ENCODE data around the gene LYSMD1.
"Not testable (repeated sequence)": the region's sequence is repeated elsewhere in the genome, so short reads cannot be mapped to it uniquely, and the experiment has no call there.

The LYSMD1 gene, protein sequence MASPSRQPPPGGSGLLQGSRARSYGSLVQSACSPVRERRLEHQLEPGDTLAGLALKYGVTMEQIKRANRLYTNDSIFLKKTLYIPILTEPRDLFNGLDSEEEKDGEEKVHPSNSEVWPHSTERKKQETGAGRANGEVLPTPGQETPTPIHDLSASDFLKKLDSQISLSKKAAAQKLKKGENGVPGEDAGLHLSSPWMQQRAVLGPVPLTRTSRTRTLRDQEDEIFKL

DNA sequence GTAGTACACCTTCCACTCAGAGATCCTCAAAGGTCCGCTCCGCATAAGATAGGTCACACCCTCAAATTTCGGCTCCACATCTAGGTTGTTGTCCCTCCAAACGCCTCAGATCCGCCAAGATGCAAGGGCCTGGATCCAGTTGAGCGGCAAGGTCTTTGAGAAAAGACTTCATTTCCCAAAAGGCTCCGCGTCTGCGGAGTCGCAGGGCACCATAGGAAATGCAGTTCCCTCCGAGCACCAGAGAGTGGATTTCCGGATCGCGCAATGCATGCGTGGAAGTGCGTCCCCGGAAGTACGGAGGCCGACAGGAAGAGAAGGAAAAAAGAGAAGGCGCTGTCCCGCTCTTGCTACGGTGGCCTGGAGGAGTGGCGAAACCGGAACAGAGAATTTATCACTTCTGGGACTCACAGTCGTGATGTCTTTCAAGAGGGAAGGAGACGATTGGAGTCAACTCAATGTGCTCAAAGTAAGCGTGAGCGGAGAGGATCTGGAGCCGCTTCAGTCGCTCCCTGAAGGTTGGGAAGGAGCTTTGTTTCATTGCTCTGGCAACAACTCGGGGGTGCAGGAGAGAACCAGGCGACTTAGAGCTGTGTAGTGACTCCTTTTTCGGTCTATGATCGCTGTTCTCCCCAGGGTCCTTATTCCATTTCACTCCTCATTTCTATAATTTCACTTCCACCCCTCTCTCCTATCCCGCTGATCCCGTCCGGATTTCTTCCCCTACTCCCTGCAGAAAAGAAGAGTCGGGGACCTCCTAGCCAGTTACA, at the start of gene LYSMD1, which contains the start of gene SCNM1:
Gene LYSMD1, minus strand, starts transcription at position 165 of the 767 bp plus-strand sequence. CDS start 644 bp downstream, outside the sequence.
Gene SCNM1, plus strand, starts transcription at position 407 of the 767 bp plus-strand sequence. Its CDS starts 9 bp downstream, at position 416.
- DNase-seq, result peak; percentile 98

DNA sequence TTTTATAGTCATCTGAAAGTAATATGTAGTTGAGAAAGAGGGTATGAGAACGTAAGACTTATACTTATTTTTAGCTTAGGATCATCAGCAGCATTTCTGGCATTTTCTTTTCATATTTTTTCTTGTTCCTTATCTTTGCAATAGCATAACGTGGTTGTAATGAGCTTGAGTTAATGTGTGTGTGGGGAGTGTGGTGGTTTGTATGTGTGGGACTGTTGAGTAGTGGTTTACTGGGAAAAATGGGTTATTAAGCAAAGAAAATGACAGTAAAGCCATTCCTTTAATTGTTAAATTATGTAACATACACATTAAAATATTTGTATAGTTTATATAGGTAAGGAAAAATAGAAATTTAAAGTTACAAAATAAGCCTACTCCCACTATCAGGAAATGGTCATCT, 47.9 kb upstream of the LYSMD1 start:
- DNase-seq, result no peak

DNA sequence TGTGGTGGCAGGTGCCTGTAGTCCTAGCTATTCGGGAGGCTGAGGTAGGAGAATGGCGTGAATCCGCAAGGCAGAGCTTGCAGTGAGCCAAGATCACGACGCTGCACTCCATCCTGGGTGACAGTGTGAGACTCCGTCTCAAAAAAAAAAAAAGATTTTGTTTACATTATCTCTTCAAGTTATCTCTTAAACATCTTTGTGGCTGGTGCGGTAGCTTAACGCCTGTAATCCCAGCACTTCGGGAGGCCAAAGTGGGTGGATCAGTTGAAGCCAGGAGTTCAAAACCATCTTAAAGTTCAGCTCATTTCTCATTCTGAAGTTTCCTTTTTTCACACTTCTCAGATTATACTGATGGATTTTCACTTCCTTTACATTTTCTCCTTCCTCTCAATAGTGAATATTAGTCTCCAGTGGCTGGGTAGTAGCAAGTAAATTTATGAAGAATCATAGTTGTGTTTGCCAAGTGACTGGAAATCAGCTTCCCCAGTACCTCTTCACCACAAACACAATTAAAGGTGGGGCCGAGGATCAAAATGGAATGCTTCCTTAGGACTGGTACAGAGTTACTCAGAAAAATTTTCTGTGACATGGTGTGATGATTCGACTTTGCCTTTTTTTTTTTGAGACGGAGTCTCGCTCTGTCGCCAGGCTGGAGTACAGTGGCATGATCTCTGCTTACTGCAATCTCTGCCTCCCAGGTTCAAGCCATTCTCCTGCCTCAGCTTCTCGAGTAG, 46.4 kb upstream of the LYSMD1 start:
- DNase-seq, result no peak

DNA sequence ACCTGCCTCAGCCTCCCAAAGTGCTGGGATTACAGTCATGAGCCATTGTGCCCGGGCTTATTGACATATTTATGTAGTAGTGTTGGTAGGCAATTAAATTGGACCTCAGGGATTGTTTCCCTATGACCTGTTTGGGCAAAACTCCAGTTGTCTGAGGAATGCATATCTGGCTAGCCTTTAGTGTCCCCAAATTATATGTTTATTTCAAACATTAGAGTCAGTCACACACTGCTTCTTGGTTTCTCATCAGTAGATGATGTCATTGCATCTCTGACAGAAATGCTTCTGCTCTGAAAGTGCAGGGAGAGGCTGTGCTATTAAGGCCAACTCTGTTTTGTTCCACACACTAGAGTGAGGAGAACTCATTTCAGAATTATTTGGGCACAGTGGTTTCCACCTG, 45.1 kb upstream of the LYSMD1 start:
- DNase-seq, result no peak

DNA sequence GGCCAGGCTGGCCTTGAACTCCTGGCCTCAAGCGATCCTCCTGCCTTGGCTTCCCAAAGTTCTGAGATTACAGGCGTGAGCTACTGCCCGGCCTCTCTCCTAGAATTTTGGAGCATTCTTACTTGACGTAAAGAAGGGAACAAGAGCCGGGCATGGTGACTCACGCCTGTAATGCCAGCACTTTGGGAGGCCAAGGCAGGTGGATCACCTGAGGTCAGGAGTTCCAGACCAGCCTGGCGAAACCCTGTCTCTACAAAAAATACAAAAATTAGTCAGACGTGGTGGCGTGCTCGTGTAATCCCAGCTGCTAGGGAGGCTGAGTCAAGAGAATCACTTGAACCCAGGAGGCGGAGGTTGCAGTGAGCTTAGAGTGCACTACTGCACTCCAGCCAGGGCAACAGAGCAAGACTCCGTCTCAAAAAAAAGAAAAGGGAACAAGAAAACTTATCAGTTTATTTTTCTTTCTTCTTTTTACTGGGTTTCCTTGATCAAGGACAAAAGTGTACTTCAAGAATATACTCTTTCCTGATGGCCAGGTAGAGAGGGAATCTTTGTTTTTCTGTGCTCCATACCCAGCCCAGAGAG, 39.8 kb upstream of the LYSMD1 start:
- not testable (repeated sequence) for DNase-seq

DNA sequence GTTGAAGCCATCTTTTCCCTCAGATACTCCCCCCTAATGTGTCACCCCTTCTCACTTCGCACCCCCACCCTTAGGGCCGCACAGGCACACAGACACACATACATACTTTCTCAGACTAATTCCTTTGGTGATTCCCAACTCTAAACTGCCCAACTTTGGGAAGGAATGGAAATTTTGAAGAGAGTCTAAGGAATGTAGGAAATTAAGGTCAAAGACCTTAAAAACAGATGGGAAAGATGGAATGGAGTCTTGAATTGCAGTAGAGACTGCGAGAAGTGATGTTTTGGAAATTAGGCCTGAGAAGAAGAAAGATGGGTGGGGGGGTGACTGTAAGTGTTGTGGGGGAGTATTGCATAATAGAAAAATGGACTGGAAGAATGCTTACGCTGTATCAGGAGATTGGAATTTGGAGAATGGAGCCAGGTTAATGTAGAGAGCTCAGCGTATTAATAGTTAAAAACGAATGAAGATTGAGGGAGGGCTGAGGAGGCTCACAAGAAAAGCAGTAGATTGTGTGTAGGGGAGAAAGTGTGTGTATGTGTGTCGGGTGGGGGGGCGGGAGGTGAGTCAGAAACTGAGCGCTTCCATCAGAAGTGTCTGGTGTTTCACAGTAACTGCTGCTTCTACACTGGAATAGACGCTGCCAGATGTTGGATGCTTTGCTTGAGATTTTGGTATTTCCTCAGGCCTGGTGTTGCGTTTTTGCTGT, 34.3 kb upstream of the LYSMD1 start:
- no peak for DNase-seq

DNA sequence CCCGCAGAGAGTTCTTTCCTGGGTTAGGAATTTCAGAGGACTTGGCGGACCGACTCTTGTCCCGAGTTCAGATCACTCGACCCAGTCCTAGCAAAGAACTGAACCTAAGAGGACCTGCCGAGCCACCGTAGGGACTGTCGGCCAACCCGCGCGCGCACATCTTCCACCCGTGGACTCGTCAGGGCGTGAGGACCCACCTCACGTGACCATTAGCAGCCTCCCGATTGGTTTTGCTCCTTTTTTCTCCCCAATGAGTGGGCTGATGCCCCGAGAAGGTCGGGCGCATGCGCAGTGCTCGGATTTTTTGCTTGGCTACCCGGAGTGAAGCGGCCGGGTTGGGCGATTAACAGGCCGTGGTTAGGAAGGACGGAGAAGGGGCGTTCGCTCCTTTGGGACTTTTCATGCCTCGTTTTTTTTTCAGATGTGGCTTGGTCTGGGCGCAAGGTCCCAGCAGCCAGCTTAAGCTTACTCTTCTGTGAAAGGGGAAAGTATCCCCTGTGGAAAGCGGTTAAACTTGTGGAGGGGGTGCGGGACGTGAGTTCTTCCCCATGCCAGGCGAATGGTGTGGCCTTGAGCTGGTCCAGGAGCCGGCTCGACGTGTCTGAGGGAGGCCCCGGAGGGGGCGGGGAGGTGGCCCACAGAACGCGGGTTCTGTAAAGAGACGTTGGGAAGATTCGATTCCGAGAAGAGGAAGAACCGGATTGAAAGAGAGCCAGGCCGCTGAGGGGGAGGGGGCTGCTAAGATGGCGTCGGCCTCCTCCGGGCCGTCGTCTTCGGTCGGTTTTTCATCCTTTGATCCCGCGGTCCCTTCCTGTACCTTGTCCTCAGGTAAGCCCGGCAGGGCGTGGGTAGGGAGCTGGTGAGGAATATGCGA, 32.8 kb upstream of the LYSMD1 start, which contains the start of gene PIP5K1A:
Gene PIP5K1A, plus strand, starts transcription at position 299 of the 874 bp plus-strand sequence. Its CDS starts 445 bp downstream, at position 744.
- DNase-seq, result peak; percentile 99

DNA sequence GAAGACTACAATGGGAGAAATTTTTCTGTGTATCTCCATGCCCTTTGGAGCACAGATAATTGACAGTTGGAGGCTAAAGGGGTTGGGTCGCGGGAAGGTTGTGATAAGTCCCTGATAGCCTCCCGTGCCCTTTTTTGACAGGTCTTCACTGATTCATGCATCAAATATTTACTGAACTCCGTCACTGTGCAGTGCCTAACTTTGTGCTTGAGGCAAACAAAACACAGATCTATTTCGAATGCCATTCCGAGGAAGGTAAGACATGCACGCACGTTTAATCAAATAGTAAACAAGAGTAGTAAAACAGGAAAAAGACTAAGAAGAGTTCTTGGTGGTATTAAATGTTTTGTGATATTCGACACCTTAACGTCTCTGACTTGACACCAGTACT, 32.2 kb upstream of the LYSMD1 start:
- DNase-seq, result no peak

DNA sequence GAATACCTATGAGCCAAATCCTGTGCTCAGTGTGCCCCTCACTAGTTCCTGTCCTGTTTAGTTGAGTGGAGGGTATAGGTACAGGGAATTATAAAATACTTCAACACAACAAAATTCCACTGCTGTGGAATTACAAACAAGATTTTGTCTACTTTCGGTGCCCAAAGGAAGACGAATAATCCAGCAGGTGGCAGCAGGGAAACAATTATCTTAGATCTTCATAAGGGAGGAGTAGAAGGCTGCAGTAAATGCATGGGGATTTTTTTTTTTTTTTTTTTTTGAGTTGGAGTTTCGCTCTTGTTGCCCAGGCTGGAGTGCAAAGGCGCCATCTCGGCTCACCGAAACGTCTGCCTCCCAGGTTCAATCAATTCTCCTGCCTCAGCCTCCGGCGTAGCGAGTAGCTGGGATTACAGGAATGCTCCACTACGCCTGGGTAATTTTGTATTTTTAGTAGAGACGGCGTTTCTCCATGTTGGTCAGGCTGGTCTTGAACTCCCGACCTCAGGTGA, 30.6 kb upstream of the LYSMD1 start:
- peak; percentile 69 for DNase-seq

DNA sequence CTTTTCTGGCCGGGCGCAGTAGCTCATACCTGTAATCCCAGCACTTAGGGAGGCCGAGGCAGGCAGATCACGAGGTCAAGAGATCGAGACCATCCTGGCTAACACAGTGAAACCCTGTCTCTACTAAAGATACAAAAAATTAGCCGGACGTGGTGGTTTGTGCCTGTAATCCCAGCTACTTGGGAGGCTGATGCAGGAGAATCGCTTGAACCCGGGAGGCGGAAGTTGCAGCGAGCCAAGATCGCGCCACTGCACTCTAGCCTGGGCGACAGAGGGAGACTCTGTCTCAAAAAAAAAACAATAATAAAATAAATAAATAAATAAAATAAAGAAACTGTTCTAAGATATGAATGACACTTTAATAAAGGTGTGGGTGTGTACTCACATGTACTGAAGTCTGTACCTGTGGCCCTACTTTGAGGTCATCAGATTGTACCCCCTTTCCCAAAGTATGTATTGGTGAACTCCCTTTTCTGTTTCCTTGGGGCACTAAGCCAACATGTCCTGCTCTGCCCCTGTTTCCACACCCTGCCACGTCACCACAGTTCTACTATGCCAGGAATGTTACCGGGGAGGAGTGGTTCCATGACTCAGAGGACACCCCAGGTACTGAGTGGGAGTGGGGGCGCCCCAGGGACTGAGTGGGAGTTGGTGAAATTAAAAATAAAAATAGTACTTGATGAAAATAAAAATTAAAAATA, 29.3 kb upstream of the LYSMD1 start:
- DNase-seq, result not testable (repeated sequence)

DNA sequence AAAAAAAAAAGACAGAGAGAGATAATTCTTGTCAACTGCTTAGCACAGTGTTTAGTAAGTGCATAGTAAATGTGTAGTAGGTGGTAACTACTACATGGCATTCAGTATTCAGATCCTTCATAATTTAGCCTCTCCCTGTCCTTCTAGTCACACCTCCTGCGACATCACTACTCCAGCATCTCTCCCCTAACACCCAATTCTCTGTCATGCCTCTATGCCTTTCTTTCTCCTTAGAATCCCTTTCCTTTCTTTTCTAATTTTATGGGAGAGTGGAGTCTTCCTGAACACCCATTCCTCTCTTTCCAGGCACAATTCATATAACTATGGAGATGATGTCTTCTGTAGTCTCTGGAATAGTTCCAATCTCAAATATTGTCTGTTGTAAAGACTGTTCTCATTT, 28.2 kb upstream of the LYSMD1 start:
- DNase-seq, result no peak

DNA sequence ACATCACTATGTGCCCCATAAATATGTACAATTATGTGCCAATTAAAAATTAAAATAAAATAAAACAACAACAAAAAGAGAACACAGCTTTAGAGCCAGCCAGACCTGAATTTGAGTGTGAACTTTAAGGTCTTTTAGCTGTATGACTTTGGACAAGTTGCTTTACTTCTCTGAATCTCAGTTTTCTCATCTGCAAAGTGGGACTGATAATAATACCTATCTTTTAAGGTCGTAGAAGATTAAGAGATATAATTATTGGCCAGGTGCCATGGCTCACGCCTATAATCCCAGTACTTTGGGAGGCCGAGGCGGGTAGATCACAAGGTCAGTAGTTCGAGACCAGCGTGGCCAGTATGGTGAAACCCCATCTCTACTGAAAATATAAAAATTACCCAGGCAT, 27.6 kb upstream of the LYSMD1 start:
- no peak for DNase-seq

DNA sequence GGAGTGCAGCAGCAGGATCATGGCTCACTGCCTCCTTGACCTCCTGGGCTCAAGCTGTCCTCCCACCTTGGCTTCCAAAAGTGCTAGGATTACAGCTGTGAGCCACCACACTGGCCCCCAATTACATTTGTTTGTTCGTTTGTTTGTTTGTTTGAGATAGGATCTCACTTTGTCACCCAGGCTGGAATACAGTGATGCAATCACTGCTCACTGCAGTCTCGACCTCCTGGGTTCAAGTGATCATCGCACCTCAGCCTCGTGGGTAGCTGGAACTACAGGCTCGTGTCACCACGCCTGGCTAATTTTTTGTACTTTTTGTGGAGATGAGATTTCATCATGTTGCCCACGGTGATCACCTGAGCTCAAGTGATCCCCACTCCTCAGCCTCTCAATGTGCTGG, 26.3 kb upstream of the LYSMD1 start:
- no peak for DNase-seq

DNA sequence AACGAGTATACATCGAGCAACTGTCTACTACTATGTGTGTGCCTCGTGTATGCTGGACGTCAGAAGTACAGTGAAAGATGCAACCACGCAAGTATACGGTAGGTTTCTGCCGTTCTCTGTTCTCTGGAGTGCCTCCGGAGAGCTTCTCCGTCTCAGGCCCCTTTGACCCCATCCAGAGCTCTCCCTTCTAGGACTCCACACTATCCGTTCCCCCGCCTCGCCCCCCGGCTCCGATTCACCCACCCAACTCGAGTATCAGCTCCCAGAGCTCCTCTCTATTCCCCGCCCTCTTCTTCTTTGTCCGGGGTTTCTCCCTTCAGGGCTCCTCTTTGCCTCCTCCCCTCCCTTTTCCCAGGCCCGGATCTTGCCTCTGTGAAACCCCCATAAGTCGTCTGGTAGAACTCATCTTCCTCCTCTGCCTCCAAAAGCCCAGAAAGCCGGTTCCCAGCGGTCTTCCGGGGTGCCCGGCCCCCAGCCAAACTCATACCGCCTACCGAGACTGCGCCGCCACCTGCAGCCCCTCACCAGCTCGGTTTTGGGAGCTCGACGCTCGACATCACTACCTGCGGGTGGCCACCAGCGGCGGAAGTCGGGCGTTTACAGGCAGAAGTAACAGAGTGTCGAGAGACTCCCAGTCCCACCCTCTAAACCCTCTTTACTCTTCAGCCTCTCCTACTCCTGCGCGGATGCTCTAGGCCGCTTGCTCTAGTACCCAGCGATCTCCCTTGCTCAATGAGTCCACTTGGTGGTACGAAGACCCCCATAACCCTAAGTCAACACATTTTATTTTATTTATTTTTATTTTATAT, 24.1 kb upstream of the LYSMD1 start, which contains the start of gene VPS72:
Gene VPS72, minus strand, starts transcription at position 561 of the 809 bp plus-strand sequence. Its CDS starts 76 bp downstream, at position 485.
- DNase-seq, result peak; percentile 91

DNA sequence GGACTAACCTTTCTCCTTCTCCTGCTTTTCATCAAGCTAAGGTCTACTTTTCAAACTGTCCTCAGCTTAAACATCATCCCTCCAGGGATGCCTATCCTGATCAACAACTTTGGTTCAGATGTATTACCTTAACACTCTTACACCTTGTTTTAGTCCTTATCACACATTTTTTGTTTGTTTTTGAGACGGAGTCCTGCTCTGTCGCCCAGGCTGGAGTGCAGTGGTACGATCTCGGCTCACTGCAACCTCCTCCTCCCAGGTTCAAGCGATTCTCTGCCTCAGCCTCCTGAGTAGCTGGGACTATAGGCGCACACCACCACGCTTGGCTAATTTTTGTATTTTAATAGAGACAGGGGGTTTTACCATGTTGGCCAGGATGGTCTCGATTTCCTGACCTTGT, 23.0 kb upstream of the LYSMD1 start:
- DNase-seq, result not testable (repeated sequence)

DNA sequence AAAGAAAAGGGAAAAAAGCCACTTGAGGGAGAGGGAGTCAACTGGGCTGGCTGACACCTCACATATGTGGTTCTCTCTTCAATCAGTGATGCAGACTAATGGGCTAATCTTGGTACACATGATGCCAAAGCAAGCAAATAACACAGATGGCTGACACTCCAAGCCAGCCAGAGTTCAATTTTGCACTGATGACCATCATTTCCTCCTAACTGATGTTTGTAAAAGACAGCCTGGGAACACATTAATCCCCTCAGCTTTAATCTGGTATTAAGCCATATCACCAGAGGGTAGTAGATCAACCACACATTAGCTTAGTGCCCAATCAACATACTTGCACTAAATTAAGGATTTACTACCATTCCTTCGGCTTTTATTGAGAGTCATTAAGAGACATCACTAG, 21.5 kb upstream of the LYSMD1 start:
- no peak for DNase-seq

DNA sequence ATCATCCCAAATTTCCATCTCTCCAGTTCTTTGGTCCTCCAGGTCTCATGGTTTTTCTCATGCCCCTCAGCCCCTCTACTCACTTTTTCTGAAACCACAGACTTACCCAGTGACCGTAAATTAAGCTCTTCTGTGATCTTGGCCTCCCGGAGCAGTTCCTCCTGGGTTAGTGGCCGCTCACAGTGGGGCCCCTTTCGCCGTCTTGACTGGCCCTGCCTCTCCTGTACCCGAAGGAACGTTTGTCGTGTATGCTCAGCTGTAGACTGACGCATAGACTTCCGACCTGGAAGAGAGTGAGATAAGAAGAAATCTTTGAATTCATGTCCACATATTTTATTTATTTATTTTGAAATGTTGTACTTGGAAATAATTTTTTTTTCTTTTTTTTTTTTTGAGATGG, 18.5 kb upstream of the LYSMD1 start:
- no peak for DNase-seq

DNA sequence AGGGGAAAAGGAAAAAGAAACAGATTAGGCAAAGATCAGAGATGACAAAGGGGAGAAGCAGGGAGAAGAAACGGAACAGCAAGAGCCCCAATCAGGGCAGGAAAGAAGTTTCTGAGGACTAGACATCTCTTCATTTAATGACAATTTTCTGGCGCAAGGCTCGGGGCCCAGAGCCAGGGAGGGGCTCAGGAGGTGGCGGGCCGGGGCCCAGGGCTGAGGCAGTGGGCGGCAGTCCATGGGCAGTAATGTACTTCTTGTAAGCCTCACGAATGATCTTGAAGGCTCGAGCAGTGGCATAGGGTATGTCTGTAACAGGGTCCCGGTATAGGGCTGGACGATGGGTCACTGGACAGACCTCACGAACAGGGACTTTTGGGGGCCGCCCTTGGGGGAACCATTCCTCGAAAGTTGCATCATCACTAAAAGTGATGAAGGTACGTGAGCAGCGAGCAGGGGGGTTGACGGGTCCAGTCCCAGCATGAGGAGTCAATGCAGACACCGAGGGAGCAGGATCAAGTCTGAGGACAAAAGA, 10.9 kb upstream of the LYSMD1 start:
- DNase-seq, result no peak

DNA sequence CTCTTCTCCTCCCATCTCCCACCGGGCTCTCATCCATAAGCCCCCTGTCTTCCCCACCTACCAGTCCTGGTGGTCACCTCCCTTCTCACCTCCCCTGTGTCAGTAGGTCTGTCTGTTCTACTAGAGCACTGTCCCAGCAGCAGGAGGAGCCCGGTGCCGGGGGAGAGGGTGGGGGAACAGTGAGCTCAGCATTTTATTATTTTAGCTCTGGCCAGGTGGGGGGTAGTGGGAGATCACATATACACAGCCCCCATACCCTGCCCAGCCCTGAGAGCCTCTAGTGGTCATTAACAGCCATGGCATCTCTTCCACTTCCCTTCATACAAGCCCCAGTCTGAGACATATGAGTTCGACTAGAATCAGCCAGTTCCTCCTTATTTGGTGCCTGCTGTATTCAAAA, 10.2 kb upstream of the LYSMD1 start, which contains the start of gene TMOD4:
Gene TMOD4, minus strand, starts transcription at position 119 of the 400 bp plus-strand sequence. CDS start 1,106 bp downstream, outside the sequence.
- no peak for DNase-seq

Data from NCI-H1105 (cell line).